Omental fat pad (tissue), 4 donors: ENCODE measurements around the gene TRAPPC12. TPM values are rescaled to one million over a fixed set of nuclear protein-coding genes. Genes with fewer than 3 reads are reported as not detected.

Experiments used
- ATAC-seq: fragments of 150-250 bp; one replicate; pipeline ENCODE4 v1.9.1; 2016; ENCODE audit warnings: mild to moderate bottlenecking, moderate library complexity; ENCODE audit not compliant: low FRiP score
- DNase-seq: peaks from one replicate; pipeline ENCODE4 v3.0.0-alpha.2; 2019; ENCODE audit warnings: low spot score
- CTCF ChIP-seq, 3 donors: fragments of 450-650 bp; IDR thresholded peaks; one replicate each; pipeline ENCODE4 v1.5.1; 2016 to 2017; ENCODE audit warnings: antibody characterized with exemption in 3 of 3, mild to moderate bottlenecking in 3 of 3, moderate library complexity in 2 of 3
- total RNA-seq, 4 donors: library from RNA; depleted of rRNA; stranded (reverse); fragments of >200 nt; gene quantifications; one replicate each; pipeline ENCODE4 v1.1.0, GENCODE V29; 2016

TRAPPC12 gene
- total RNA-seq, 4 donors from 2014 or later: 39.3 to 92.1 (median 53.9) TPM

GRCh38 chr2:3341336-3341735 is 38.2 kb upstream of the TRAPPC12 start:
- DNase-seq (no peak), ATAC-seq (no peak)
- no peak for TF ChIP-seq CTCF (IDR thresholded peaks at IDR 0.05)

DNA sequence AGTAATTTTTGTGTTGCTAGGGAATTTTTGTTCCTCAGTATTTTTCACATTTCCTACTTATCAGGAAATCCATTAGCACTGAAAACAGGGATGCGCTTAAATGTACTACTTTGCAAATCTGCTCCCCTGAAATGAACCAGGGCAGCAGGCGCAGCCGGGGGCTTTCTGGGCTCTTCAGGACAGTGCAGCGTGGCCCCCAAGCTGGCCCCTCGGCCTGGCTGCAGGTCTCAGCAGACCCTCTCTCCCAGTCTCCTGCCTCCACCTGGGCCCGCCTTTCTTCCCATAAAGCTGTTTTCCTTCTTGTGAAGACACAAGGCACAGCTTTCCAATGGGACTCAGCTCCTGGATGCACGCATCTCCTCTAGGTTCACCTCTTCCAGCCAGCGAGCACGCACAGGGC is 37.2 kb upstream of the TRAPPC12 start:
- TF ChIP-seq CTCF (IDR thresholded peaks at IDR 0.05): no peak
- ATAC-seq (no peak), DNase-seq (no peak)

DNA sequence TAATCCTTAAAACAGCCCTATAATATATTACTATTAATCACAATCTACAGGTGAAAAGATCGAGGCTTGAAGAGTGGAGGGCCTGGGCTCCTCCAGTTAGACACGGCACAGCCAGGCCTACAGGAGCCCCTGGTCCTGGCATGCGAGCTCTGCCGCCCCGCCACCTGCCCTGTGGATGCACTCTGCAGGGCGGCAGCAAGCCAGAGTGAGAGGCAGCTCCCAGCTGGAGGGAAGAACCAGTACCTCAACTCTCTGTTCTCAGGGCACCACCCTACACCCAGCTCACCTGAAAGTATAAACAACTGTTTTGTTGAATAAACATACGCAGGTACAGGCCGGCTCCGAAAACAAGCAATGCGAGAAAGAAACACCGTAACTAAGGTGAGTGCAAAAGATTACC is 36.5 kb upstream of the TRAPPC12 start:
- no peak for DNase-seq
- TF ChIP-seq CTCF (IDR thresholded peaks at IDR 0.05): no peak
- no peak for ATAC-seq

DNA sequence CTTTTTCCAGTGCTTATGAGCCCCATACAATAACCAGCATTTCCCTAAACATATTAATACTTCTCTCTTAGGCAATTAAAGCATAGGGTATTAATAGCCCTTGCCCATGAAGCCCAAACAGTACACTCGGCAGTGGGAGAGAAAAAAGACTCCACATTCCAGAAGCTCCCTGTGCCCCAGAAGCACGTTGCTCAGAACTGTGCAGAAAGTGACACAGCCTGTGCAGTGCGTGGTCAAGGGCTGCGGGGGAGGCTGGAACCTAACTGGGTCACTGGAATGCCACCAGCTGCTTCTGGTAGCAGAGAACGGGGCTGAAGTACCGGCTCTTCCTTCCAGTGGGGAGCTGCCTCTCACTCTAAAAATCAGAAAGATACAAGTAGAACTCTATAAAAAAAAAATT is 34.6 kb upstream of the TRAPPC12 start:
- DNase-seq (no peak), ATAC-seq (no peak)
- no peak for TF ChIP-seq CTCF (IDR thresholded peaks at IDR 0.05)

DNA sequence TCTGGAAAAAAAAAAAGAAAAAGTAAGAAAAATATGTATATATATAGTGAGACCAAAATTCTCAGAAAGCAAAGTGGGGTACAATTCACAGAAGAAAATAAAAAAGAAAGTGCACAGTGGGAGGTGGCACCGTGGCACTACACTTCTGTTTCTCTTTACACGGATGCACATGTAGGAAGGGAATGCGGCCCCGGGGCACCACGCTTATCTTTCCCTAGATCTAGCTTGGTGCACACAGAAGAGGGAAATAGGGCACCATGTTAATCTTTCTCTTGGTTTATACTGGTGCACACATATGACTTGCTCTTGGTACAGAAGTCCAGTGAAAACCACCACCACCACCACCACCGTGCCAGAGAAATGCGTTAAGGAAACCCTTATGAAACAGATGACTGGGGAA is 33.9 kb upstream of the TRAPPC12 start:
- DNase-seq (no peak), ATAC-seq (no peak)
- no peak for TF ChIP-seq CTCF (IDR thresholded peaks at IDR 0.05)

DNA sequence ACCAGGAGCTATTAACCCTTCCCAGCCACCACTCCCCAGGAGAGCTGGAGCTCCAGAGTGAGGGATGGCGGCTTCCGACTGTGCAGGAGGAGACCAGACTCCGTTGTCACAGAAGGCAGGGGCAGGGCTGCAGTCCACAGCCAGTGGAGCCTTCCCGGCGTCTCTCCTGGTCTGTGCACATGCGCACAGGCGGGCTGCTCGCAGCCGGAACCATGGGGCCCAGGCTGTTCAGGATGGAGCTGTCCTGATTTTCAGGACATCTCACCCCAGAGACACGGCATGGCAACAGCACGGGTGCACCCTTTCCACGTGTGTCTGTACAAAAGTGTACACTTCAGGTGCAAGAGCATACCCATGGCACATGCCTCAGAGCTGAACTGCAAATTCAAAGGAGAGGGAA is 30.7 kb upstream of the TRAPPC12 start:
- no peak for TF ChIP-seq CTCF (IDR thresholded peaks at IDR 0.05)
- DNase-seq: no peak
- ATAC-seq: no peak

- ATAC-seq: no peak
- DNase-seq: no peak
- TF ChIP-seq CTCF (IDR thresholded peaks at IDR 0.05): no peak
Observed at GRCh38 chr2:3349211-3349693, 30.2 kb upstream of the TRAPPC12 start.
